HS-27A (cell line): ENCODE data around the gene KCNN3.

ENCODE experiments used
- DNase-seq: peaks from one replicate; pipeline ENCODE4 v3.0.0-alpha.2; 2012; ENCODE audit warnings: low read depth, missing footprints

KCNN3 gene

DNA sequence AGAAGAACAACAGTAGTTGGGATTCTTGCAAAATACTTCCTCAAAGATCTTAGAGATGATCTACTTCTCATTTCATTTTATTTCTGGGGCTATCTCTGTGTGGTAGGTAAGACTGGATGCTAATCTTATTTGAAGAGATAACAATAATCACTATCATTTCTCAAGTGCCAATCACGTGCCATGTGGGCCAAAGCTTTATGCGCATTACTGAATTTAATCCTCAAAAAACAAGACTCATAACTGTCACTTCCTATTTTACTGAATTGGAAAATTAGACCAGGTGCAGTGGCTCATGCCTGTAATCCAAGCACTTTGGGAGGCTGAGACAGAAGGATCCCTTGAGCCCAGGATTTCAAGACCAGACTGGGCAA lies 121.7 kb downstream of the KCNN3 start:
- DNase-seq = no peak

DNA sequence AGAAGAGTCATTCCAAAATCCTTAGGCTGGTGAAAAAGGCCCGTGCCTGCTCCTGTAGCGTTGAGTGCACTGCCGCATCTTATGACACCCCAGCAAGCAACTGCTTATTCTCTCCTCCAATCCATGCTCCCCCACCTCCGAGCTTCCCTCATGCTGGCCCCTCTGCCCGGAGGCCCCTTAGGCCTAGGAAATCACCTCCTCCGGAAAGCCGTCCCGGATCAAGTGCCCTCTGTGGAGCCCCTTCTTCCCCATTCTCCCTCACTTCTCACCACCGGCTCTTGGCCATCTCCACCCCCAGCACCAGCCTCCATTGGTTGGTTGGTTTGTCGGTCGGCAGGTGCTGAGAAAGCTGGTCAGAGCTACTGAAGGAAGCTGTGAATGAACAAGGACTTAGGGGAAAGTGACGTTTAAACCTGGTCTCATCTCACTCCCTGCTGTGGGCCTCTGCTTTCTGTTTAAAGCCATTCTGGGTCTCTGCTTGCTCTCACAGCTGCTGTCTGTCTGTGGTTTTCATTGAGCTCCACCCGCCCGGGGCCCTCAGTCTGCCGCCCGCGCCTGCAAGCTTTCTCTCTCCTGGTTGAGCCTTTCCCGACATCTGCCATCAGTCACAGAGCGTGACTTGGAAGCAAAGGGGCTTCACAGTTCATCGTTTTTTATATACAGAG lies 122.2 kb downstream of the KCNN3 start:
- no peak for DNase-seq

DNA sequence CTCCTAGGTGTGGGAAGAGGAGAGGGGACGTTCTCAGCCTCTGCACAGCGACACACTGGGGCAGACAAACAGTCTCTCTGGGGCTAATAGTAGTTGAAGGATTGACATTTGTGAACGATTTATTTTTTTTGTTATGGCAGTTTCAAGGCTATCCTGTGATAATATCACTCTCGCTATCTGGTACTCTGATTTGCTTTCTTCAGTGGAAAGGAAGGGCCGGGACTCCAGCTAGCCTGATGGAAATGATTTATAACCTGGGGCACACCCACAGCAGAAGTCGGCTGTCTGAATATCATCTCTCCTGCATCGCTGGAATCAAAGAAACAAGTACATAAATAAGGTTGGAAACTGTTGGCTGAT lies 122.7 kb downstream of the KCNN3 start:
- no peak for DNase-seq

DNA sequence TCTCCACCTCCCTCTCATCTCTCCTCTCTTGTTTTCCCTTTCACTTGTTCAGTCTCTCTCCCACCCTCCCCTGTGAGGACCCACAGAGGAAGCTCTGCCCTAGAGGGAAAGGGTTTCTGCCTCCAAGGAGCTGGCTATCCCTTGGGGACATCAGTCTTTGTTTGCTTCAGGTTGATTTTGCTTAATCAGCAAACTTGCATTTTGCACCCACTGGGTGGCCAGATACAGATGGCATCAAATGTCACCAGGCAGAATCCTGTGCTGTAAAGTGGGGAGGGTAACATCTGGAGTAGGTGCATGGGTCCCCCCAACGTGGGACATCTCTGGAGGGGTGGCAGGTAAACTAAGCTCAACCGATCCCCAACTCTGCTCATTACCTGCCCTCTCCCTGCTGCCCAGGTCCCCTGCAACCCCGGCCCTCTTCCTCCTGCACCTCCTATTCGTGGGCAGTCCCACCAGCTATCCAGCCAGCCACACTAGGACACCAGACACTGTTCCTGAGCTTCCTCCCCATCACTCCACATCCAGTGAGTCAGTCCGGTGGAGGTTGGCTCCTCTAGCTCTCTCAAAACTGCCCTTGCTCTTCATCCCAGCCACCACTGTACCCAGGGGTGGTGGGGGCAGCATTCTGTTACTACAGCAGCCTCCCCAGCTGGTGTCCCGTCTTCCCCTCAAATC lies 123.3 kb downstream of the KCNN3 start:
- DNase-seq = no peak

DNA sequence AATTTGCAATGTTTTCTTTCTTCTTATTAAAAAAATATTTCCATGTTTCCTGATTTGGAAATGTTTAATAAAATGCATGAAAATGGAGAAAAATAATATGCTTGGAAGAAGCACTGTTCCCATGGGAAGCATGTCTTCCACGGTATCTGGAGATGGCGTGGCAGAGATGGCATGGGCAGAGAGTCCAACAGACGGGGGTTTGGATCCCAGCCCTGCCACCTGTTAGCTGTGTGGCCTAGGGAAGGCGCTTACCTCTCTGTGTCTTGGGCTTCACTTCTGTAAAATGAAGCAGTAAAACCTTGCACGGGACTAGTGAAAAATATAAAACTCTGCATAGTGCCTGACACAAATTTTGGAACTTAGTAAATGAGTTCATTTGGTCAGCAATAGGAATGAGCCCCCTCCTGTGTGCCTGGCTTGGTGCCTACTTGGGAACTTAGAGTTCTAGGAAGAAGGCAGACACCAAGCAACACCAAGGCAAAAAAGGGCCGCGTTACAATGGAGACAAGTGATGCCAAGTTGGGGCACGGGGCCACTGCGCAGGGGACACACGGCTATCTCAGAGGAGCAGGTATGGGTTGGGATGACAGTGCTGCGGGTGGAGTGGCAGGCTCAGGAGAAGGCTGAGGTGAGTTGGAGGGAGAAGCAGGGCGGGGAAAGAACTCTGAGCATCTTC lies 124.2 kb downstream of the KCNN3 start:
- no peak for DNase-seq

DNA sequence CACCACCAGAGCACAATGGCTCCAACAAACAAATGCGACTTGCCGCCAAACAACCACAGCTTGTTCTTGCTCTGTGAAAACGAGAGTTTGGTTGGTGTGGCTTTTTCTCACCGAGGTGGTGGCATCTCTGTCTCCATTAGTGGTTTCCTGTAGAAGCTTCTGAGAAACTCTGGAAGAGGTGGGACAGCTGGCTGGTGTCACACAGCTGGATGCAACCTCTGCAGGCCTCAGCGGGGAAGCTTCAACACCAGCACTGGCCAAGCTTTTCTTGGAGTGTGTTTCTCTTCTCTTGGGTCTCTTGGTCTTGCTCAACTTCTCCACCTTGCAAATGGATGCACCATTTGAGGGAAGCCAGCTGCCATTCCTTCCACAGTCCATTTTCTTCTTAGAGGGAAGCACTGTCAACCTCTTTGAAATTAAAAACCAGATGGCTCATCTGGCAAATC lies 124.8 kb downstream of the KCNN3 start:
- DNase-seq = no peak

DNA sequence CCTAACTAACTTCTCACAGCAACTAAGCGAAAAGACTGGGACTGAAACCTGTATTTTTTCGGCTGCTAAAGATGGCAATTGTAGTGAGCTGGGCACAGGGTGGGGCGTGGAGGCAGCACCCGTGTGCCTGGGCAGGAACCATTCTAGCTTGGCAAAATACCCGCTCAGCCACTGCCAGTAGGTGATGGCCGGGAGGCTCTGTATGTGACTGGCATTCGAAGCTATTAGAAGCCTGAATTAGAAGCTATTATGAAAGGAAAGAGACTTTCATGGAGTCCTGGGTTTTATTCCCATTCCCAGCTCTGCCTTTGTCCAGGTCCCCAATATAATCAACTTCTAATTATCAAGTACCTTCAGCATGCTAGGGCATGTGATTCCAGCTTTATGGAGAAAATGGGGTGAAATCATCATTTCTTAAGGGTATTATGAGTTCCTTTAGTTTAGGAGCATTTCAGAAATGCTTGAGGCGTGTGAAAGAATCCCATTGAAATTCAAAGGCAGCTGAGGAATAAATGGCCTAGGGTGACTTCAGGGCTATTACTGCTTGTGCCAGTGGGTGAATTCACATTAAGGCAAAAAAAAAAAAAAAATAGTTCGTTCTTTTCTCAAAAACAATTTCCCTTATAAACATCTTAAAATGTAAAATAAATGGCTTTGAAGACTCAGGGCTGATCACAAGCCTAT lies 125.6 kb downstream of the KCNN3 start:
- DNase-seq = no peak

DNA sequence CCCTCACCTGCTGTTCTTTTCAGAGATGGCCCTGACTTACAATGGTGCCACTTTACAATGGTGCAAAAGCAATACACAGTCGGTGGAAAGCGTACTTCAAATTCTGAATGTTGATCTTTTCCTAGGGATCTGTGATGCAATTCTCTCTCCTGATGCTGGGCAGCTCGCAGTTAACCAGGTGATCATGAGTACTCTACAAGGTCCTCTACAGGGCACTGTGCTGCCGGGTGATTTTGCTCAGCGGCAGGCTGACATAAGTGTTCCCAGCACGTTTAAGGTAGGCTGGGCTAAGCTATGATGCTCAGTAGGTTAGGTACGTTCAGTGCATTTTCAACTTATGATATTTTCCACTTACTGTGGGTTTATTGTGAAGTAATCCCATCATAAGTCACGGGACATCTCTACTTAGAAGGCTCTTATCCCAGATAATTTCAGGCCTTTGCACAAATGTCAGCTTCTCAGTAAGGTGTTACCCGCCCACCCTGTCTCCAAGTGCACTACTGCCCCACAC lies 126.5 kb downstream of the KCNN3 start:
- no peak for DNase-seq

DNA sequence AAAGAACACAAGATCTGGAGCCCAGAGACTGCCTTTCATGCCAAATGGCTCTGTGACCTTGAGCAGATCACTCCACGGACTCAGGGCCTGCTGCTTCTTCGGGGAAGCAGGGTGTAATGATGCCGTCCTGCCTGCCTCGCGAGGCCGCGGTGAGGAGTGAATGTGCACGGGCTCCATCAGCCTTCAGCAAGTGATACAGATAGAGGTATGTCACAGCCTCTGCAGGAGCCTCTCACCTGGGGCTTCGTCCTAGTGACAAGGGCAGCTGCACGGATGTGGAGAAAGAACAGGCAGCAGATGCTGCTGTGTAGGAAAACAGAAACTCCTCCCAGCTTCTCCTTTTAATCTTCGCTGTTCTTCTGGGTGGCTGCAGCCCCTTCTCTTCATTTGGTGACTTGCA lies 127.5 kb downstream of the KCNN3 start:
- no peak for DNase-seq

DNA sequence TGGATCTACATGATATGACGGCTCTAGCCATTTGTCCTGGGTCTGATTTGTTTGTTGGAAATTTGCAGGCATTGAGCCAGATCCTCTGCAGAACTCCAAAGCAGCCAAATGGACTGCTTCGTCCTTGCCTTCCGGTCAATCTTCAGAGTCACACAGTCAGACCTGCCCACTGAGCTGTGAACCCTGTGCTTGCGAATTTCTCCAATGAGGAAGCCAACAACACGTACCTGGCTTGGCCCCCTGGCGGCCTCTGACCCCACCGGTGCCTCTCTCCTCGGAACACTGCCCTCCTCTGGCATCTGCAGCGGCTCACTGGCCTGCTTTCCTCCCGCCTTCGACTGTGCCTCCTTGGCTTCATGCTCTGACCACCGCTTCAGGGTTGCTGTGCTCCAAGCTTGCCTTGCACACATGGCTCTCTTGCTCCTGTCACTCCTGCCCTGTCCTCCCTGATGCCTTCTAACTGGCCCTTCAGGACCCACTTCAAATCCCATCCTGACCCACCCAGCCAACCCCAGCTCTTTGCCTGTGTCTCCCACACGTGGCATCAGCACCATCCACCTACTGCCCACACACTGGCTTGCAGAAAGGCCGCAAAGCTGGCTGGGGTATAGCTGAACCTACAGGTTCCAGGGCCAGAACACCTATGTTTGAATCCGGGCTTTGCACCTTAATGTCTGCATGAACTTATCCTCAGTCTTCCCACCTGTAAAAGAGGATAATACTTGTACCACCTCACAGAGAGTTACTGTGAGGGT lies 128.2 kb downstream of the KCNN3 start:
- DNase-seq = no peak

DNA sequence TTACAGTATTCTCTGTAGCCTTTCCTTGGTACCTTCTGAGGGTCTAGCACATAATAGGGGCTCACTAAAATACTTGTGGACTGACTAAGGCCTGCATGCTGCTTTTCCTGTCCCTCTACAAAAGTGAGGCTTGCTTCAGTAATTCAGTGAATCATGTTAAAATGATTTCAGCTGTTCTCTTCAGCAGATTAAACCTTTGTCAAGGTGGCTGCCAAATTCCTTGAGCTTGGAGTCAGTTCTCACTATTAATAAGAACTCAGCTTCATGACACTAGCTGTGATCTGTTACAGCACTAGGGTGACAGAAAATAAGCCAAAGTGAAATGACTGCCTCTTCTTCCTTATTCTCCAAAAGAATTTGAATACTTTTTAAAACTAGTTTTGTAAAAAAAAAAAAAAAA lies 128.8 kb downstream of the KCNN3 start:
- no peak for DNase-seq

DNA sequence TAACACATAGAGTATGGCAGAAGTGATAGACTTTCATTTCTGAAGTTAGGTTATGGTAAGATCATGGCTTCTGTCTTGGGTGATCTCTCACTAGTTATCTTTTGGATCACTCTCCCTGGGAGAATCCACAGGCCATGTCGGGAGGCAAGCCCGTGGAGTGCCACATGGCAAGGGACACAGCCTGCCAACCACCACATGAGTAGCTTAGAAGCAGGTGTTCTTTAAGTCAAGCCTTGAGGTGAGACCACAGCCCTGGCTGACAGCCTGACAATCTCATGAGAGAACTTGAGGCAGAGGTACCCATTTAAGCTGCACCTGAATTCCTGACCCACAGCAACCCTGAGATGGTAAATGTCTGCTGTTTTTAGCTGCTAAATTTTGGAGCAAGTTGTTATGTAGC lies 130.4 kb downstream of the KCNN3 start:
- DNase-seq = no peak

DNA sequence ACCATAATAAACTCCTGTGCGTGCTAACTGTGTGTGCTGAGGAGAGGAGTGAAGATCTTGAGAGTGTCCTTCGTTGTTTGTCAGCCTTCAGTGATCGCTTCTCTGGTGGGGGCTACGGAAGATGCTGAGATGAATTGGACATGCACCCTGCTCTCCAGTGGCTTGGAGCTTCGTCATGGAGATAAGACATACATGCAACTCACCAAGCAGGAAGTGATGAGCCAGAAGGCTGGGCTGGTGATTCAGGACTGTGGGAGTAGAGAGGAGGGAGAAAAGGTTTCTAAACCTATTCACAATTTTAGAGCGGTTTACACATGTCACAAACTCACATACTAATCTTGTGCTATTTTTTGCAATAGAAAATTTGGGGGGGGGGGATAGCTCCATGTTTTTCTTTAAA lies 133.2 kb downstream of the KCNN3 start:
- no peak for DNase-seq

DNA sequence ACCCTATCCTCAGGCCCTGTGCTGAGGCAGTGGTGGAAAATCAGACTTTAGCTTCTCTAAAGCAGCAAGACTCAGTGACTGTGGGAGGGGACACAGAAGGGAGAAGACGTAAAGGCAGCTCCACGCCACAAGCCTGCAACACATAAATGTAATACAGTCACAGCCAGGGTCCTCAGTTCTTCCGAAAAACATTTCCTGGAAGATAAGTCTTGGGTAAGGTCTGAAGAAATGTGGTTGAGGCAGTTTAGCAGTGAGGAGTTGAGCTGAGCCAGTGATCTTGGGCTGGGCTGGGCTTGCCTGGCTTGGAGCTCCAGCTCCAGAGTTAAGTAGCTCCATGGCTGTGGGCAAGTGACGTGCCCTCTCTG lies 134.3 kb downstream of the KCNN3 start:
- DNase-seq = no peak

DNA sequence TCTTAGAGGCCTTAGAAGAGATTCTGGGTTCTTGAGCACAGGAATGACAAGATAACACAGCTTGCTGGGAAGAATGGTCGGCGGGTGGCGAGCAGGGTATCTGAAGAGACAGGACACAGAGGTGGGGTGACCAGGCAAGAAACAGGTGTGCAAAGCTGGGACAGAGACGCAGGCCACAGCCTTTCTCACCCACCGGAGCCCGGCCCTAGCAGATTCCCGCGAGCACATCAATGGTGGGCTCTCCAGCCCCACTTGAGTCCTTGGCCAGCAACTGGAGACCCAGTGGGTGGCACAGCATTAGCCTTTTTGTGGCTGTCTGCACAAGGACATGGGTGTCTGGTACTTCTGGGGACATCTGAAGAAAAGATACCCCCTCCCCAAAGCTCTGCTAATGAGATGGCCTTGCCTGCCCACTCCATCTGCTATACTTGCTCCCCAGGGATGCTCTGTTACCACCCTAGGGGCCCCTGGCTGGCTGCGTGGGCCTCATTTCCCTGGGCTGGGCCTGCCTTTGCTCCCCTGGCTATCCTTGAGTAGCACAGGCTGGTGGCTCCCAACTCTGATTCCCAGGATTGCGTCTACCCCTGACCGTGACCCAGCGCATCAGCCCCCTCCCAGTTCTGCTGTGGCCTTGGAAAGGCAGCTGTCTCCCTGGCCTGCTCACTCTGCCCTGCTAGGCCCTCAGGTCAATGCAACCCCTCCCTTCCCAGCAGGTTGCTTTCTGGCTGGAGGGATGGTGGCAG lies 134.8 kb downstream of the KCNN3 start:
- DNase-seq = no peak

DNA sequence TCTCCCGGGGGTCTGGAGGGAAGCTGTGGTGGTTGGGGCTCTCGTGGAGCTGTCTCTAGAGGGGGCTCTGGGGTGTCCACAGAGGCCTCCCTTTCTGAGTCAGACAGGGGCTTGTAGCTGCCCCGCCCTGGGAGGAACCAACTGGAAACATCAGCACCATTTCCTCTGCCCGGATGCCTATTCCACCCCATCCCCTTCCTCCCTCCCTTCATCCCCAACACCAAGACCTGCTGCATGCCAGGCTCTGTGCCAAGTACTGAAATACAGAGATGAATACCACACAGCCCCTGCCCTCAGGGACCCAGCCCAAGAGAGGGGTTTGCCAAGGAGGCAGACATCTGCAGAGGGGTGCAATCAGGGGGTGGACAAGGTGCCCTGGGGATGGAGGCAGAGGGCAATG lies 136.5 kb downstream of the KCNN3 start:
- no peak for DNase-seq

DNA sequence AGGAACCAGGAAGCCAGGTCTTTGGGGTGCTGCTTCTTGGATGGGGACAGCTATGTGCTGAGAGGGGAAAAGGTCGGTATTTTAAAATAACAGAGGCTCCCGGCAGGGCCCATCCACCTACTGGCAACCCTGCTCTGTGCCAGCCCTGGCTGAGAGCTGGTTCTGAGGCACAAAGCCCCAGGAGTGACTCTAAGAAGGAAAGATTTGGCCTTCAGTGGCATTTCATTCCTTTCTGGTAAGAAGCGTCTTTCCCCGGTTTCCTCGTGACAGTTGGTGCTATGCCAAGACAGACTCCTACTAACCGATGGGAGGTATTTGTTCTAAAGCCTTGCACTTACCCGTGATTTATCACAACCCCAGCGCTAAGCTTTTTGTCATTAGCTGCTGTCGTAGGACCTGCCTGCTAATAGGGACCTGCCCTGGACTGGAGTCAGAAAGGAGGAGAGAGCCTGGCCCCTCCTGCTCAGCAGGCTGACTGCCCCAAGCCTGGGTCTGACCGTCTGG lies 139.0 kb downstream of the KCNN3 start:
- no peak for DNase-seq

DNA sequence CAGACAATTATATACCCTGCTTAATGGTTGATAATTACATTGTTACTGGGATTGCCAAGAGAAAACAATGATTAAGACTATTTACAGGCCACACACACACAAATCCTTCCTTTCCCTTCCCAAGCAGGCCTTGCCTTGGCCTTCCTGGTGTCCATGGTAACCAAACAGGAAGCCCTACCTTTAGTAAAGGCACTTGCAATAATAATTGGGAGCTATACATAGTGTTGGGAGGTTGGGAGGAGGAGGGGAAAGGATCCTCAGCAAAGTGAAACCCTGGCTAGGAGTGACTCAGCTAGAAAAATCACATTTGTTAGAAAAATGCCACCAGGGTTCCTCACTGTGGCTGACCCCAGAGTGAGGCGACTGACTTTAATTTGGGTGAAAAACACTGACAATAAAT lies 139.8 kb downstream of the KCNN3 start:
- DNase-seq = no peak

DNA sequence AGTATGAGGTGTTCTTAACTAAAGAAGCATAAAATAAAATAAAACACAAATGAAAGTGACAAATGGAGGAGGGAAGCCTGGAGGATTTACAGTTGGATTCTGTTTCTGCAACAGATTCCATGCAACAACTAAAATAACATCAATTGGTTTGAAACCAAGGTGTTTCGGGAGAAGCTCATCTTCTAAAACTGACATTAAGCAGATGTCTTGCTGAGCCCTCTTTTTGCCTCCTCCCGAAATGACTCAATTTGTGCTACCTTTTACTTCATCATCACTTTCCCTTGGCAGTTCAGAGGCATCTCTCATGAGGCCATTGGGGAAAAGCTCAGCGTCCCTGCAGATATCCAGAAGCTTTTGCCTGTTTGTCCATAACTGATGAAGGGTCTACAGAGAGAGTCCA lies 140.5 kb downstream of the KCNN3 start:
- DNase-seq = no peak

DNA sequence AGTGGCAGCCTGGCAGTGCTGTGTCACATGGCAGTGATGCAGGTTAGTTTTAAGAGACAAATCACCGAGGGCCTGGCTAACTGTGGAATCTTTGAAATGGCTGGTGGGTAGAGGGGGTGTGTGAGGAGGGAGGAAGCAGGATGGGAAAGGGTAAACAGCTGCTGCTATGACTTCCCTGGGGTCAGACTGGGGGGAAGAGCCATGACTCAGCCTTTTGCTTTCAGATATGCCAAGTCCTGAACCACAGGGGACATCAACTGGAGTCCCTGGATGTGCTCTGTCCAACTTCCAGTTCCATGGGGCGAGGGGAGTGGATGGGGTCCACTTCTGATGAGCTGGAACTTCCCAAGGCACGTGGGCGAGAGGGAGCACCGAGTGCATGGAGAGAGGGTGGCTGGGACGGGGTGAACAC lies 141.0 kb downstream of the KCNN3 start:
- no peak for DNase-seq
